H4 (cell line): ENCODE data around the gene CXCL16. TPM values are rescaled to one million over a fixed set of nuclear protein-coding genes. Genes with fewer than 3 reads are reported as not detected.
"Not testable (repeated sequence)": the region's sequence is repeated elsewhere in the genome, so short reads cannot be mapped to it uniquely, and the experiment has no call there.

Source experiments
- DNase-seq: peaks from one replicate; pipeline ENCODE4 v3.0.0-alpha.2; 2015; ENCODE audit warnings: low spot score
- total RNA-seq: library from RNA; depleted of rRNA; stranded (reverse); fragments of >200 nt; shearing (Covaris generic); gene quantifications from 2 replicates; pipeline ENCODE4 v1.2.3, GENCODE V29; 2014; rRNA removed

CXCL16 gene
- total RNA-seq, 1 experiment from 2014 or later = 1.5 TPM

DNA sequence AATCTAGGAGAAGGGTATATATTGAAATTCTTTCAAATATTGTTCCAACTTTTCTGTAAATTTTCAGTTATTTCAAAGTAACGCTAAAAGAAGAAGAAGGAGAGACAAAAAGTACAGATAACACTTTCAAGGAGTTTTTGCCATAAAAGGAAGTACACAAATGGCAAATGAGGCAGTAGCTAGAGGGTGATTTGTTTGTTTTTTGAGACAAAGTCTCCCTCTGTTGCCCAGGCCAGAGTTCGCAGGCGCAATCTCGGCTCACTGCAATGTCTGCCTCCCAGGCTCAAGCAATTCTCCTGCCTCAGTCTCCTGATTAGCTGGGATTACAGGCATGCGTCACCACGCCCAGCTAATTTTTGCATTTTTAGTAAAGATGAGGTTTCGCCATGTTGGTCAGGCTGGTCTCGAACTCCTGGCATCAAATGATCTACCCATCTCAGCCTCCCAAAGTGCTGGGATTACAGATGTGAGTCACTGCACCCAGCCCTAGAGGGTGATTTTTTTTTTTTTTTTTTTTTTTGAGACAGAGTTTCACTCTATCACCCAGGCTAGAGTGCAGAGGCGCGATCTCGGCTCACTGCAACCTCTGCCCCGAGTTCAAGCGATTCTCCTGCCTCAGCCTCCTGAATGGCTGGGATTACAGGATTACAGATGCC is 40.2 kb downstream of the CXCL16 start:
- DNase-seq = not testable (repeated sequence)

GRCh38 chr17:4696437-4696805 is 43.3 kb downstream of the CXCL16 start:
- no peak for DNase-seq

GRCh38 chr17:4693416-4693815 is 46.3 kb downstream of the CXCL16 start:
- no peak for DNase-seq

GRCh38 chr17:4691686-4692085 is 48.0 kb downstream of the CXCL16 start:
- DNase-seq = no peak

- DNase-seq = no peak
These were observed 49.0 kb downstream of the CXCL16 start for GRCh38 chr17:4690745-4691144.

GRCh38 chr17:4689872-4690271 is 49.9 kb downstream of the CXCL16 start:
- not testable (repeated sequence) for DNase-seq

DNA sequence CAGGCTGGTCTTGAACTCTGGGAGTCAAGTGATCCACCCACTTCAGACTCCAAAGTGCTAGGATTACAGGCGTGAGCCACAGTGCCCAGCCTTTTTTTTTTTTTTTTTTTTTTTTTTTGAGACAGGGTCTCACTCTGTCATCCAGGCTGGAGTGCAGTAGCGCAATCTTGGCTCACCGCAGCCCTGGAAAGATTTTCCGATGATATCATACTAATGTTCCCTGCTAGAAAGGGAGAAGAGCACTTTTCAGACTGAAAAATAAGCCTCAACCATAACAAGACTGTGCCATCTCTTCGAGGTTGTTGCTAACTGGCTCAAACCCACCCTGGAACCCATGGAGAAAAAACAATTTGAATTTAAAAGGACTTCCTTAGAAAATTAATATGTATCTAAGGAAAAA is 56.0 kb downstream of the CXCL16 start:
- not testable (repeated sequence) for DNase-seq

Other genes with a start within 250 kb of the CXCL16 start
- 0.06 and 0.52 TPM in 2 replicates for gene SPNS2, start 241.0 kb downstream of the CXCL16 start, total RNA-seq
- gene MYBBP1A, start 184.5 kb downstream of the CXCL16 start, total RNA-seq = 15.0 and 16.4 TPM in 2 replicates
- not detected in 2 replicates for gene GGT6, start 179.4 kb downstream of the CXCL16 start, total RNA-seq
- gene SMTNL2, start 155.4 kb downstream of the CXCL16 start, total RNA-seq = 0.08 TPM in 1 of 2 replicates, not detected in the other
- not detected in 2 replicates for gene ALOX15, start 98.2 kb downstream of the CXCL16 start, total RNA-seq
- 4.1 and 4.4 TPM in 2 replicates for gene PELP1, start 35.8 kb downstream of the CXCL16 start, total RNA-seq
- 2.4 and 4.1 TPM in 2 replicates for gene ARRB2, start 29.3 kb downstream of the CXCL16 start, total RNA-seq
- gene MED11, start 8.5 kb downstream of the CXCL16 start, total RNA-seq = 15.8 and 24.0 TPM in 2 replicates
- not detected in 2 replicates for gene ZMYND15, start 95 bp downstream of the CXCL16 start, total RNA-seq
- gene TM4SF5, start 32.0 kb upstream of the CXCL16 start, total RNA-seq = not detected in 2 replicates
- not detected in 2 replicates for gene VMO1, start 46.4 kb upstream of the CXCL16 start, total RNA-seq
- not detected in 2 replicates for gene GLTPD2, start 49.0 kb upstream of the CXCL16 start, total RNA-seq
- gene PSMB6, start 56.2 kb upstream of the CXCL16 start, total RNA-seq = 186 and 232 TPM in 2 replicates
- 5.0 and 11.7 TPM in 2 replicates for gene PLD2, start 67.2 kb upstream of the CXCL16 start, total RNA-seq
- 7.4 and 8.4 TPM in 2 replicates for gene MINK1, start 93.4 kb upstream of the CXCL16 start, total RNA-seq
- gene C17orf107, start 159.6 kb upstream of the CXCL16 start, total RNA-seq = 0.08 TPM in 1 of 2 replicates, not detected in the other
- 0.04 and 0.14 TPM in 2 replicates for gene CHRNE, start 163.2 kb upstream of the CXCL16 start, total RNA-seq
- not detected in 2 replicates for gene GP1BA, start 192.3 kb upstream of the CXCL16 start, total RNA-seq
- 64.1 and 70.8 TPM in 2 replicates for gene SLC25A11, start 200.1 kb upstream of the CXCL16 start, total RNA-seq
- 15.1 and 17.3 TPM in 2 replicates for gene RNF167, start 200.3 kb upstream of the CXCL16 start, total RNA-seq
- 738 and 894 TPM in 2 replicates for gene PFN1, start 208.6 kb upstream of the CXCL16 start, total RNA-seq
- gene ENO3, start 211.2 kb upstream of the CXCL16 start, total RNA-seq = 1.7 and 4.7 TPM in 2 replicates
- gene SPAG7, start 227.9 kb upstream of the CXCL16 start, total RNA-seq = 24.0 and 32.2 TPM in 2 replicates
- 0.90 and 0.97 TPM in 2 replicates for gene CAMTA2, start 247.7 kb upstream of the CXCL16 start, total RNA-seq